OCI-LY1 (cell line): ENCODE measurements around the gene PDSS1.

ENCODE experiments used
- H2AFZ ChIP-seq: fragments of 200-600 bp; sonication (generic), shearing (Covaris generic); 2 replicates; pipeline ENCODE4 v1.6.0; 2014; ENCODE audit warnings: antibody characterized with exemption, mild to moderate bottlenecking, low read length
- H3F3A ChIP-seq: fragments of 200-600 bp; sonication (generic), shearing (Covaris generic); 2 replicates; pipeline ENCODE4 v1.6.0; 2014; ENCODE audit warnings: mild to moderate bottlenecking, antibody characterized with exemption, low read length, moderate library complexity; ENCODE audit not compliant: insufficient read depth
- H3K27ac ChIP-seq: fragments of 200-600 bp; sonication (generic); 2 replicates; pipeline ENCODE4 v1.5.1; 2014; ENCODE audit warnings: low read length, mixed run types, mild to moderate bottlenecking, low read depth; ENCODE audit not compliant: poor library complexity, severe bottlenecking
- H3K27me3 ChIP-seq: fragments of 200-600 bp; sonication (generic); 2 replicates; pipeline ENCODE4 v1.6.0; 2014; ENCODE audit warnings: antibody characterized with exemption, mild to moderate bottlenecking, low read length, moderate library complexity; ENCODE audit not compliant: insufficient read depth
- H3K36me3 ChIP-seq: fragments of 200-600 bp; sonication (generic); 2 replicates; pipeline ENCODE4 v1.6.1; 2014; ENCODE audit warnings: mild to moderate bottlenecking, antibody characterized with exemption, low read length, moderate library complexity, mixed read lengths; ENCODE audit not compliant: insufficient read depth
- H3K4me1 ChIP-seq: fragments of 200-600 bp; sonication (generic); 2 replicates; pipeline ENCODE4 v1.5.1; 2014; ENCODE audit warnings: mild to moderate bottlenecking, low read length, moderate library complexity; ENCODE audit not compliant: insufficient read depth, severe bottlenecking
- H3K4me2 ChIP-seq: fragments of 200-600 bp; sonication (generic), shearing (Covaris generic); 2 replicates; pipeline ENCODE4 v1.6.1; 2014; ENCODE audit warnings: low read length
- H3K4me3 ChIP-seq: fragments of 200-600 bp; sonication (generic); 2 replicates; pipeline ENCODE4 v1.5.1; 2014; ENCODE audit warnings: low read length, low read depth, mild to moderate bottlenecking, mixed read lengths; ENCODE audit not compliant: poor library complexity, severe bottlenecking
- H3K79me2 ChIP-seq: fragments of 200-600 bp; shearing (Covaris generic); 2 replicates; pipeline ENCODE4 v1.6.1; 2016; ENCODE audit warnings: mixed run types, low read length, mixed read lengths; ENCODE audit not compliant: insufficient read depth
- H3K9ac ChIP-seq: fragments of 200-600 bp; sonication (generic), shearing (Covaris generic); 2 replicates; pipeline ENCODE4 v1.6.1; 2014; ENCODE audit warnings: mild to moderate bottlenecking, low read length, mixed read lengths
- H3K9me2 ChIP-seq: fragments of 200-600 bp; sonication (generic), shearing (Covaris generic); 2 replicates; pipeline ENCODE4 v1.6.1; 2014; ENCODE audit warnings: low read depth, mild to moderate bottlenecking, low read length, mixed read lengths
- H3K9me3 ChIP-seq: fragments of 200-600 bp; shearing (Covaris generic); 2 replicates; pipeline ENCODE4 v1.6.1; 2014; ENCODE audit warnings: low read length, mixed read lengths
- H4K20me1 ChIP-seq: fragments of 200-600 bp; sonication (generic), shearing (Covaris generic); 2 replicates; pipeline ENCODE4 v1.6.0; 2016; ENCODE audit warnings: mild to moderate bottlenecking, low read length; ENCODE audit not compliant: insufficient read depth
- EZH2 ChIP-seq: fragments of 200-600 bp; sonication (generic), shearing (Covaris generic); IDR thresholded peaks from 2 replicates; pipeline ENCODE4 v1.8.0; 2017; ENCODE audit warnings: borderline replicate concordance, mixed run types, mild to moderate bottlenecking, antibody characterized with exemption, low read length, moderate library complexity, mixed read lengths
- TF ChIP-seq, protein P1 (sequence below): fragments of 200-600 bp; sonication (generic), shearing (Covaris generic); IDR thresholded peaks from 2 replicates; pipeline ENCODE4 v1.5.1; 2017; ENCODE audit warnings: mild to moderate bottlenecking, antibody characterized with exemption, low read length, moderate library complexity, mixed read lengths

The PDSS1 gene

DNA sequence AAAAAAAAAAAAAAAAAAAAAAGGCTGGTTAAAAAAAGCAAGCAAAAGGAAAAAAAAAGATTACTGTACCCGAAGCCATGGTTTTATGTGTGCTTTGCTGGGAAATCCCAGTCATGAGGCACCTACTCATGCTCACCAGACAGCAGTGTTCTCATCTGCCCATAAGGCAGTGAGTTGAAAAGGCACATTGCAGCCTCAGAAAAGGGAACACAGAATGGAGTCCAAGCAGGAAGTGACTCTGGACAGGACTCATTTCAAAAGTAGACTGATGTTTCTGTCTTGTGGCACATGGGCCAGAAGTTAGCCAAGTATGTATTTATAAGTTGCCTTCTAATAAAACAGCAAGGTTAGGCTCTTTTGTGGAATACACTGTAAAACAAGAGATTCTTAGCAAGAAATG, 40.2 kb downstream of the PDSS1 start:
- Histone ChIP-seq H3F3A (peaks cover 12% of the 10 kb centered on the region; the same call in 1 of the 2 replicates), H3K79me2 (no peaks in the 10 kb centered on the region), H3K4me1 (peaks cover 59% of the 10 kb centered on the region), H3K27me3 (no peaks in the 10 kb centered on the region), H3K36me3 (peaks cover 87% of the 10 kb centered on the region), H3K9me2 (no peaks in the 10 kb centered on the region), H4K20me1 (no peaks in the 10 kb centered on the region), H2AFZ (no peak overlapping the region), H3K9ac (peak overlapping the region; percentile 64), H3K27ac (peak overlapping the region; percentile 99), H3K4me3 (no peak overlapping the region), H3K9me3 (no peaks in the 10 kb centered on the region), H3K4me2 (peak overlapping the region; percentile 60; the same call in 1 of the 2 replicates)
- no peak for TF ChIP-seq EZH2
- TF ChIP-seq, protein P1, sequence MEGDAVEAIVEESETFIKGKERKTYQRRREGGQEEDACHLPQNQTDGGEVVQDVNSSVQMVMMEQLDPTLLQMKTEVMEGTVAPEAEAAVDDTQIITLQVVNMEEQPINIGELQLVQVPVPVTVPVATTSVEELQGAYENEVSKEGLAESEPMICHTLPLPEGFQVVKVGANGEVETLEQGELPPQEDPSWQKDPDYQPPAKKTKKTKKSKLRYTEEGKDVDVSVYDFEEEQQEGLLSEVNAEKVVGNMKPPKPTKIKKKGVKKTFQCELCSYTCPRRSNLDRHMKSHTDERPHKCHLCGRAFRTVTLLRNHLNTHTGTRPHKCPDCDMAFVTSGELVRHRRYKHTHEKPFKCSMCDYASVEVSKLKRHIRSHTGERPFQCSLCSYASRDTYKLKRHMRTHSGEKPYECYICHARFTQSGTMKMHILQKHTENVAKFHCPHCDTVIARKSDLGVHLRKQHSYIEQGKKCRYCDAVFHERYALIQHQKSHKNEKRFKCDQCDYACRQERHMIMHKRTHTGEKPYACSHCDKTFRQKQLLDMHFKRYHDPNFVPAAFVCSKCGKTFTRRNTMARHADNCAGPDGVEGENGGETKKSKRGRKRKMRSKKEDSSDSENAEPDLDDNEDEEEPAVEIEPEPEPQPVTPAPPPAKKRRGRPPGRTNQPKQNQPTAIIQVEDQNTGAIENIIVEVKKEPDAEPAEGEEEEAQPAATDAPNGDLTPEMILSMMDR, result no peak

- peak overlapping the region; percentile 60 for H3K4me2 ChIP-seq
- H3K9me2 ChIP-seq, result no peaks in the 10 kb centered on the region
- H4K20me1 ChIP-seq, result no peaks in the 10 kb centered on the region
- H3K9ac ChIP-seq, result peak overlapping the region; percentile 64
- H3K9me3 ChIP-seq, result no peaks in the 10 kb centered on the region
- TF ChIP-seq, protein P1, result no peak
- no peak for TF ChIP-seq EZH2
- H2AFZ ChIP-seq, result no peak overlapping the region
- no peaks in the 10 kb centered on the region for H3K27me3 ChIP-seq
- H3K4me1 ChIP-seq, result peaks cover 66% of the 10 kb centered on the region
- H3K79me2 ChIP-seq, result no peaks in the 10 kb centered on the region
- H3K27ac ChIP-seq, result peak overlapping the region; percentile 99
- peaks cover 12% of the 10 kb centered on the region; the same call in 1 of the 2 replicates for H3F3A ChIP-seq
- peak overlapping the region; percentile 20 for H3K4me3 ChIP-seq
- H3K36me3 ChIP-seq, result peaks cover 87% of the 10 kb centered on the region
Measured at GRCh38 chr10:26738301-26738911, 40.9 kb downstream of the PDSS1 start.

- H3K27ac ChIP-seq, result peak overlapping the region; percentile 99
Measured at GRCh38 chr10:26739071-26739631, 41.6 kb downstream of the PDSS1 start.

More at GRCh38 chr10:26739071-26739631, 41.6 kb downstream of the PDSS1 start:
- Histone ChIP-seq H3K4me2 (peak overlapping the region; percentile 60), H2AFZ (no peak overlapping the region), H3K27me3 (no peaks in the 10 kb centered on the region), H3K9ac (peak overlapping the region; percentile 64), H3F3A (peaks cover 12% of the 10 kb centered on the region; the same call in 1 of the 2 replicates), H3K4me1 (peaks cover 65% of the 10 kb centered on the region), H3K36me3 (peaks cover 87% of the 10 kb centered on the region), H3K79me2 (no peaks in the 10 kb centered on the region), H3K4me3 (peak overlapping the region; percentile 24), H4K20me1 (no peaks in the 10 kb centered on the region), H3K9me3 (no peaks in the 10 kb centered on the region), H3K9me2 (no peaks in the 10 kb centered on the region)
- TF ChIP-seq EZH2, result no peak
